ENCODE measurements around the gene DTYMK.

DTYMK gene

DNA sequence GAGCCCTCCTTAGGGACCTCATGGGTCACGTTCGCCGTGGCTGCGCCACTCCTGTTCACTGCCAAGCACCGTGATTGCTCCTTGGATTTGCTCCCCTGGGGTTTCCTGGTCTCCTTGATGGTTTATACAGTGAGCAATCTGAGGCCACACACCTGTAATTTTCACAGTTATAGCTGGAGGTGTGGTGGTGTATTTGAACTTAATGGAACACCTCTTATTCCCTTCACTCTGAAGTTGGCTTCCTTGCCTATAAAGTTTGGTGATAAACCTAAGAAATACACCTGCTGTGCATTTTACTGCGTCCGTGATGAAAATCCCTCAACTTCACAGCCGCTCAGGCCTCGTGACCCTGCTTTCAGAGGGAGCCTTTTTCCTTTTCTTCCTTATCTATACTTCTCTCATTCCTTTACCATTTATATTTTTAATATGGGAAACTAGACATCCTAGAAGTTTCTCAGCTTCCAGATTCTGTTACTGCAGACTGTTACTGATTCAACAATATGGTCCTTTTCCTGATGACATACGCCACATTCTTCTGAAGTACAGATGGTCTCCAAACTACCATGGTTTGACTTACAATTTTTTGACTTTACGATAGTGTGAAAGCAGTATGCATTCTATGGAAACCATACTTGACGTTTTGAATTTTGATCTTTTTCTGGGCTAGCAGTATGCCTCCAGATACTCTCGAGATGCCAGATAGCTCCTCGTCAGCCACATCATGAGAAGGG is 40.5 kb downstream of the DTYMK start:
- no peak for DNase-seq

DNA sequence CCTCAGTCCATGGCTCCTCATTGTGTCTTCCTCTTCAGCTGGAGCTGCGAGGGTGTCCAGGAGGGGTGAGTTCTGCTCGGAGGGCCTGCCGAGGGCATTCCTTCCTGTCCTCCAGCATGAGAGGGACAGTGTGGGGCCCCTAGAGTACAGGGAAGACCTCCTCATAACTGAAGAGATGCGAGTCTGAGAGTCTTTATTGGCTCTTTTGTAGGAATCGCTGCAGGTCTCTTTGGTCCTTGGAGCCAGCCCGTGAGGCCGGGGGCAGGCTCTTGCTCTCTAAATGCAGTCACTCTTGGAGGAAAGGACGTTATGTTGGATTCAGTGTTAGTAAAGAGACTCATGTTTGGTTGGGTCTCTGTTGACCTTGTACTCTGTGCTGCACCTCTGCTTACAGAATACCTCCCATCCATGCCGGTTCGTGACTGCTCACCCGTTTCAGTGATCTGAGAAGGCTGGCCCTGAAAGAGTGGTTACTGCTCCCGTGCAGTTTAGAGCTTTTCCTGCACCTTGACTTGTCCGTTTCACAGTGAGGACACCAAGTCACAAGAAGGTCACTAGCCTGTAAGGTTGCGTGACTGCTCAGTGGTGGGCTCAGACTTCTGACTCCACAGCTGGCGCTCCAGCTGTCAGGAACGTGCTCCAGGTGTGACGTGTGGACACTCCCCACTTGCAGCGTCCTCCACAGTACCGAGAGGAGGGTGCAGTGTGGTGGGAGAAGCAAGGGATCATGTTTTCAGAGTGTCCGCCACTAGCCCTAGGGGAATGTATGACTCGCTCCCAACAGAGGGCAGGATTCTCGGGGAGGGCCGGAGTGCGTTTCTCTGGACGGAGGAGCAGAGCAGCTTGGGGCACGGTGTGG is 41.3 kb downstream of the DTYMK start:
- DNase-seq: no peak

DNA sequence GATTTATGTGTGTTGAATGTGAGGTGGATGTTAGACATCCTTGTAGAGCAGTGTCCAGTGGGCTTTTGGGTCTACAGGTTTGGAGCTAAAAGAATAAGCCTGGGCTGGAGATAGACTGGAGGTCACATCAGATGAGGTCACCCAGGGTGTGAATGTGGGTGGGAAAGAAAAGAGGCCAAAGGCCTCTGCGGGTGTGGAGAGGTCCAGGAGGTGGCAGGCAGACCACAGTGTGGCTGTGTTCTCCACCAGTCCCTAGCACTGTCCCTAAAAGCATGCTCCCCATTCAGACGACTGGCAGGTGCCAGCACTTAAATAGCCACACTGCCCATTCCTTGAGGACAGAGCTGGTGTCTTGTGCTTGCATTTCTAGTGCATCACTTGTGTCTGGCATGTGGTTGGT is 45.0 kb downstream of the DTYMK start:
- no peak for DNase-seq

DNA sequence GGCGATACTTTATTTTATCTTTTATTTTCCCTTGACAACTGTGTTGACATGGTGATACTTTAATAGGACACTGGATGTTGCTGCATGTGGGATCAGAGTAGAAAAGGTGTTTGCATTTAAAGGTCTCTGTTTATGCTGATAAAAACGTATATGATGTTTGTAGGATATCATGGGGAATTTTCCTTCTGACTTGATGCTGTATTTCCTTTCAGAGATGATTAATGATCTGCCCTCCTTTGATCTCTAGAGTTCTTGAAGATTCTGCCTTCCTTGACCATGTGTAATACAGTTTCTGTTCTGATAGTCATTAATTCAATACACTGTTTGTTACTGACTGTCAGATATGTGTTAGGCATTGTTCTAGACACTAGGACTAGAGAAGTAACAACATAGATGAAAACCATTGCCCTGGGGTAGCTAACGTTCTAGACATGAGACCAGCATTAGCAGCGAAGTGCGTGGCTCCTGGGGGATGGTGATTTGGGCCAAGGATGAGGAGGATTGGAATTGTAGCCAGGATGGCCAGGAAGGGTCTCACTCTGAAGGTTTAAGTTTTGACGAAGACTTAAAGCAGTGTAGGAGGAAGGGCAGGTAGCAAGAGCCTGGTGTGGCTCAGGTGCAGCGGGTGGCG is 46.3 kb downstream of the DTYMK start:
- DNase-seq: no peak

DNA sequence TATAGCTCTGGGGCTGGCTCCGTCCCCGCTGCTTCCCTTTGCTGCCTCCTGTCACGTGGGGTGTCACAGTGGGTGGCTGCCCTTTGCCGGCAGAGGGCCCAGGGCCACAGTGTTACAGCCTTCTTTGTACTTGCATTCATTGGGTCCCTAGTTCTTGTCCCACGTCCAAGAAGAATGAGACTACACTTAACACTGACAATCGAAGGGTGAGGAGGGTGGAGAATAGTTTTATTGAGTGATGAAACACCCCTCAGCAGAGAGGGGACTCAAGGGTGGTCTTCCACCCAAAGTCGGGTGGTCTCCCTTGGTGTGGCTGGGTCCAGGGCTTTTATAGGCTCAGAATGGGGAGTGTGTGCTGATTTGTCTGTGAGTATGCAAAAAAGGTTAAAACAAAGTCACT is 47.2 kb downstream of the DTYMK start:
- DNase-seq: no peak

DNA sequence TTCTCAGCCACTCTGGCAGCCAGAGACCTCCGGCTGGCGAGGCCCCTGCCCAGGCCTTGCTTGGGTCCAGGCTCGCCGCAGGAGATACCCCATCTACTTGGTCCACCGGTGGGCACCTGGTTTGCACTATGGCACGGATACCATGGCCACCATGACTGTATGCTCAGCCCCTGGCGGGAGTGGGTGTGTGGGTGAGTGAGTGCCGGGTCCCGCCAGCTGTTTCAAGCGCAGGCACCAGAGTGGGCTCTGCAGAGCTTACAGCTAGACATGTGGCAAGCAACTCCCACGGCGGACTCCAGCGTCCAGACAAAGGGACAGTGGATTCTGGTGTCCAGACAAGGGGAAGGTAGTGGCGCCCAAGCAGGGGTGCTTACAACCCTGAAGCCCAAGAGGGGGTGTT is 47.7 kb downstream of the DTYMK start:
- no peak for DNase-seq

DNA sequence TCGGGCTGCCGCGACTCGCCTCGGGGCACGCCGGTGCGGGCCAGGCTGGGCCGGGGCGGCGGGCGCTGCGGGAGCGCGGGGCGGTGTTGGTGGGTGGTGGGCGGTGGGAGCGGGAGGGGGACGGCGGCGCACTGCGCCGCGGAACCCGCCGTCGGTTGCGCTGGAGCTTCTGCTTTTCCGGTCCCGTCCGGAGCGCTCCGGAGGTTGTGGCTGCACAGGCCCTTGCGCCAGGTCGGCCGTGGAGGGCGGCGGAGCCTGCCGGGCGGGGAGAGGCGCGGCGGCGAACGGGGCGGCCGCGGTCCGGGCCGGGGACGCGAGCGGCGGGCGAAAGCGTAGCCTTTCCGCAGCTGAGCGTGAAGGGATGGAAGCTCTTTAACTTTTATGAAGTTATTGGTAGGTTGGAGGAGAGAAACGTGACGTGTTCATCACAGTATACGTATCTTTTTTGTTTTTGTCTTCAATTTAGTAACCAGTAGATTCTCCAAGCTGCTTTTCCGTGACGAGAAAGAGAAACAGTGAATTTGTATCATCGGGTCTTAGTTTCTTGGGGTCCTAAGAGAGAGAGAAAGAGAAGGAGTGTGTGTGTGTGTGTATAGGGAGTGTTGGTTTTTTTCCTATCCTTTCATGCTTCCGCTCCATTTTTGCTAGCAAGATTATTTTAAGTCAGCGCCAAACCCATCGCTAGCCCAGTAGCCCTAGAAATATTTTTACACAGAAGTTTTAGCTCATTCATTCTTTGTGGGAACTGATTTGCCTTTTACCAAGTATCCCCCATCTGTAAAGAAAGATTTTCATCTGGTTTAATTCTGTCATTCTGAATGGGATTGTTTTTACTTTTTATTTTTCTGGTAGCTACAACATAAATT is 48.6 kb downstream of the DTYMK start:
- DNase-seq: no peak

DNA sequence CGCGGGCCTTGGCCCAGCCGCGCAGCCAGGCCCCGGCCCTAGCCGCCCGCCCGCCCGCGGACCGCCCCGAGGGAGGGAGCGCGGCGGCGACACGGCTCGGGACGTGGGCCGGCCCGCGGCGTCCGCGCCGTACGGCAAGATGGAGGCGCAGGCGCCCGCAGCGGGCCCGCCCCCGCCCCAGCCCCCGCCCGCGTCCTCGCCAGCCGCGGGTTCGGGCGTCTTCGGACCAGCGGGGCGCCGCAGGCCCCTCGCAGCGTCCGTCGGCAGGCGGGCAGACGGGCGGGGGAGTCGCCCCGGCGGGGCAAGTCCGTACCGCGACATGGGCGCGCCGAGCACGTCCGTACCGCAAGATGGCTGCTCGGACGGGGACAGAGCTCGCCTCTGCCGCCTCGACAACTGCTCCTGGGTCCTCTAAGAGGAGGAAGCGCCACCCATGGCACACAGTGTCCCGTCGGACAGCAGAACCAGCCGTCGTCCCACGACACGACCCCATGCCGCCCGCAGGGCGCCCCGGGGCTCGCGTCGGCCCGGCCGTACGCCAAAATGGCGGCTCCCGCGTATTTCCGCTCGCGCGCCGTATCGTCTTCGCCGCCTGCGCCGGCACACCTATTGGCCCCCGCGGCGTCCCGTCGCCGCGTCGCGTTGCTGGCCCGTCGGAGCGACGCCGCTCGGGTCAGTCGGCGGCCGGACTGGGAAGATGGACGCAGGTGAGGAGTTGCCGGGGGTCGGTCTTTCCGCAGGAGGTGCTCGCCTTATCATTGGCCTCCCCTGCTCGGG is 49.4 kb downstream of the DTYMK start, which contains the start of the genes ATG4B and THAP4:
TSS of gene ATG4B (plus strand) at position 676 of the 777 bp plus-strand sequence. CDS start at position 698, 22 bp downstream.
TSS of gene THAP4 (minus strand) at position 141 of the 777 bp plus-strand sequence. CDS start 141 bp downstream, outside the sequence.
- DNase-seq: peak; percentile 49

DNA sequence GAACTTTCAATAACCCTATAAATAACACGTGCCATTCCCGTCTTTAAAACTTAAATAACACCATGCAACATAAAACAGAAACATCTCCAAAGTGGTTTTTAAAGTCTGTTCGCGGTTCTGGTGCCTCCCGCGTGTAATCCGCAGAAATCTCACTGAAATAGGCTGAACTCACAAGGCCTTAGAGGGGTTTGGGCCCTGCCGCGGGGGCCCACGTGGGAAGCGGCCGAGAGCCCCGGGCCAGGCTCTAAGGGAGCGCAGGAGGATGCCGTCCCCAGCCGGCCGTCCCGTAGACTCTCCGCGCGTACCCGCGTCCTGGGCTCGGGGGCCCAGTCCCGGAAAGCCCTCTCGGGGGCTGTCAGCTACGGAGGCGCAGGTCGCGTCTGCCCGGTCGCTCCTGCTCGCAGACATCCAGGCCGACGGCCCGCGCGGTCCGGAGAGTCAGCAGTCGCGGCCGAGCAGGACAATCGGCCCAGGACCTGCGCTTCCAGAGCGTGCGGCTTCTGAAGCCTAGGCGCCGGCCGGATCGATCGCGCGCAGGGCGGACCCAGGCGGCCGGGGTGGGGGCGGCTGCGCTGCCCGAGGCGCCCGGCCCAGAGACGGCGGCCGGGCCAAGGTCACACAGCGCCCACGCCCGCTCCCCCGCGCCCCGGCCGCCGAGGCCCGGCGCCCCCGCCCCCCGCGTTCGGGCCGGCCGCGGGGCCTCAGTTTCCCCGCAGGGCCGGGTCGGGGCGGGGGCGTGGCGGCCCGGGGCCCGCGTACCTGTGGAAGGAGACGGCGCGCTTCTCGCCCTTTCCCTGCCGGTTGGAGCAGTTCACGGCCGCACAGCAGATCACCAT is 50.2 kb downstream of the DTYMK start:
- no peak for DNase-seq

DNA sequence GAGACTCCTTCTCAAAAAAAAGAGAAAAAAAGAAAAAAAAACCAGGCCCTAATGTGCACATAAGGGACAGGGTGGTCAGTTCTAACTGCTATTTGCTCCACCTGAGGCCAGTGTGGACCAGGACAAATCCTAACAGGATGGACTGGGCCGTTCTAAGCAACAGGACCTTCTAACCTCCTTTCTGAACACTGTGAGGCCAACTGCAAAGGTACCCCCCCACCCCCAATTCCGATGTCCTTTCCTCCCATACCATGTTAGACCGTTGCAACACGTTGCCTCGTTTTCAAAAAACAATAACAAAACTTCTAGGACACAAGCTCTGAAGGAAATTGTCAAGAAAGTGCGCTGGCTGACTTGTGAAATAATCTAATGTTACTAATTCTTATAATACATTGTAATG is 50.9 kb downstream of the DTYMK start:
- DNase-seq: no peak

DNA sequence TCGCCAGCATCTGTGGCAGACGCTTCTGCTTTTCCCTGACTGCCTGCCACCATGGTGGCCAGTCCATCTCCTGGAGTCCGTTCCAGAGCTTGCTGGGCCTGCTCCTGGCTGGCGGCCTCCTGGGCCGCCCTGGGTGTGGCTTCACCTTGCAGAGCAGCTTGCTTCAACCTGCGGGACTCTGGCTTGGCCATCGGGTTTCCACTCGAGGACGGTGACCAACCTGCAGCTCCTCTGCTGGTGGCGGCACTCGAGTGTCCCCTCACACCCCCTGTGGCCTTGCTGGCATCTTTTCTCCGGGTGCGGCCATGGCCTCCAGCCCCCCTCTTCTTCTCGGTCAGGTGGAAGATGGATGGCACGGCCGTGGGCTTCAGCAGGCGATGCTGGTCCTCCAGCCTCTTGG is 53.1 kb downstream of the DTYMK start:
- DNase-seq: no peak

DNA sequence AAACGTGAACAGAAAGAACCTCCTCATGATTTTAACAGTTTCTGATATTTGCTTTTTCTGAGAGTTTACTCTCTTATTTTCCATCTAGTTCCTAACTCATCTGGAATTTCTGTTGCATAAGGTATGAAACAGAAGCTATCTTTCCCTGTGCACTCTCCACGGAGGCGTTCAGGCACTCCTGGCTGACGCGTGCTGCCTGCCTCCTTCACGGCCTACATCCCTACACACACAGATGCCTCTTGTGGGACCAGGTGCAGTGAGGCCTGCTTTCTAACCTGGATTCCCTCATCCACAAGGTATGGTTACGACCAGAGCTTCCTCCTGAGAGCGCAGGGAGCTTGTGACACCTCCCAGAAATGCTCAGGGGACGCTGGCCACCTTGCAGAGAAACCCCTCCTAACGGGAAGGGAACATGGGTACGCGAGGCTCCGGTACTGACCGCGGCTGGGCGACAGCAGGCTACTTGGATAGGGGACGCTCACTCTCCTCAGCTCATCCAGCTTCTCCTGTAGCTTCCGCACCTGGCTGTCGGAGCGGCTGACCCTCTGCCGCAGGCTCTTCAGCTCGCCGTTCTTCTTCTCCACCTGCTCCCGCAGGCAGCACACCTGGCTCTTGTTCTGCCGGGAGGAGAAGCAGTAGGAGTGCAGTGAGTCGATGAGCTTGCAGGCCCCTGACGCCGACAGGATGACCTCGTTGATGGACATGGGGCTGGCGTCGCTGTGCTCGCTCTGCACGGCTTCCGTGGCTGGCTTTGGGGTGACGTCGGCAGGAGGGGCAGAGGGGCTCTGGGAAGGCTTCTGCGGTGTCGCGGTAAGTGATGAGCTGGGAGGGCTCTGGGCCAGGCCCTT is 53.9 kb downstream of the DTYMK start:
- DNase-seq: no peak

DNA sequence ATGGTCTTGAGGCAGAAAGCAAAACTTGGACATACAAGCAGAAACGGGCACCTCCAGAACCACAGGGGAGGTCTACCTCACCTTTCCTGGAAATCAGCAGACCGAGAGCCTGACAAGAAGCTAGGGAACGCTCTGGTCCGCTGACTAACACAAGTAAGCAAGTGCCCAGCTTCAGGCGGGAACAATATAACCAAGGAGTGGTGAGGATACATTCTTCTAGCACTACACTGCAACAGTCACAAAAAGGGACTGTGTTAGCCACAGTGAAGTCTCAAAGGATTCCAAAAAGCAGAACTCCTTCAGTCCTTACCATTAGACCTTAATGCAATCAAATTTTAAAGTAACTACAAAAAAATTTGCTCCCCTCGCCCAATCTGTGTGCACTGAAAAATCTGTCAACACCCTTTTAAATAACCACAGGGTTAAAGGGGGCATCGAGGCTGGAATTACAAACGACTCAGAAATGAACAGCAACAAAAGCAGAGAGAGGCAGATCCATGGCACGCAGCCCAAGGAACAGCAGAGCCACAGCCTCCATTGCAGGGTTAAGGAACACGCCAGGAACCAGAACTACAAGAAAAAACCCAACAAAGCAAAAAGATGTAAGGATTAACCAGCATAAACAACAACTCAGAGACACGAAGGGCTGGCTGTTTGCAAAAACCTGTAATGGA is 56.7 kb downstream of the DTYMK start:
- no peak for DNase-seq

DNA sequence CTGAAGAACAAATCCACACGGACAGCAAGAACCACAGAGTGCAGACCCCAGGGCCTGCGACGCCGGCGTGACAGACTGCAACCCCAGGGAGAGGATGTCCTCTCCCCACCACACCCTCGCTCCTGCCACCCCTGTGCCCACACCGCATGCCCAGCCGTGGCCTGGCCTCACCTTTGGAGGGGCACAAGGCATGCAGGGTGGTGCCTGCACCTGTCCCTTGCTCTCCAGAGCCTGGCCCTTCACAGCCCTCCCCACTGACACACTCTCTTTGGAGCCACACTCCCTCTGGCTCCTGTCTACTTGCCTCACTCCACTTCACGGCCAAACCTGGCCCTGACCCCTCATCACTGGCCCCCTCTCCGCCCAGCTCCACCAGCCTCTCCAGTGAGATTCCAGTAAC is 58.9 kb downstream of the DTYMK start:
- no peak for DNase-seq
